HPDE6-E6E7 (cell line): ENCODE results near the gene DPYD.

Source experiments
- DNase-seq: peaks from one replicate; pipeline ENCODE4 v3.0.0; 2011; ENCODE audit warnings: missing footprints; ENCODE audit errors: extremely low spot score

DPYD gene

DNA sequence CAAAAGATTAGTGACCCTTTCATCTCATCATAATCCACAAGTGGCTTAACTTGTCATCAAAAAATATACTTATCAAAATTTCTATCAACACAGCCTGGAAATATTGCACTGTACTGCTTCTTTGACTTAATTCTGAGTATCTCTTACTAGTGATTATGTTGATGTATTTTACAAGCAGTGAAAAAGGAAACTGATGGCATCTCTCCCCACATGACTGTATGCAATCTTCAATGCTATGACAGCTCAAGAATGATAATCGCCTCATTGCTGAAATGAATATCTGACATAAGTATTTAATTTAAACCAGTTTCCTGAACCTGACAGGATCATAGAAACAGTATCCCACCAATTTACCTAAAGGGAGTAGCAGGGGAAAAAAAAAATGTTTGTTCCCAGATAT lies 79.5 kb downstream of the DPYD start:
- no peak for DNase-seq

DNA sequence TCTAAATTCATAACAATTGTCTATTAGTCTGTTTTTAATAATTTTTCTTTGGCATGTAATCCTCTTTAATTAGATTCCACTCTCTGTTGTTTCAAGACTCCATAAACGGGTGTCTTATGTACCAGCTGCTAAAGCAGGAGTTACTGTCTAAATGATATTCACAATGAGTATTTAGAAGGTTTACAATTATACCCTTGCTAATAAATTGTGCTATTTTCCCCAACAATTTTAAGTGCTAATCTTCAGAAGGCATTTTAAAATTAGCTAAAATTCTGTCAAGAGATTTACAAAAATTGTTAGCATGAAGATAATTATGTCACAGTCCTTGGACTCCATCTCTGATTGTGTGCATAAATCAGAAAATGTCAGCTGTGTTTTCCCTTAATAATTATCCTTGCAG lies 83.7 kb downstream of the DPYD start:
- DNase-seq = no peak

DNA sequence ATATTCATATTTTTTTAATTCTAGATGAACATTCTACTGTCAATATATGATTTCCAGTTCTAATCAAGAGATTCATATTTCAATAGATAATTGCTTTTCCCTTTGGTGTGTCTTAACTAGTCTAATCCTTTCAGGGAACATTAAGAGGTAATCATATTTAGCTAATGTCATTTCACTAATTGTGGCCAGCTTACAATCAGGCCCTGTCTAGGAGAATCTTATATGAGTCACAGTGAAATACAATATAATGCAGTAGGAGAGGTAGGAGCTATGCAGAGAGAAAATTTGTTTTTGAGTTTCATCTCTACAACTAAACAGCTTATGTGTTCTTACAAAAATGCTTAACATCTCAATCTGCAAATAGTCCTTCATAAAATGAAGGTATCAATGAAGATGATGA lies 85.9 kb downstream of the DPYD start:
- no peak for DNase-seq

DNA sequence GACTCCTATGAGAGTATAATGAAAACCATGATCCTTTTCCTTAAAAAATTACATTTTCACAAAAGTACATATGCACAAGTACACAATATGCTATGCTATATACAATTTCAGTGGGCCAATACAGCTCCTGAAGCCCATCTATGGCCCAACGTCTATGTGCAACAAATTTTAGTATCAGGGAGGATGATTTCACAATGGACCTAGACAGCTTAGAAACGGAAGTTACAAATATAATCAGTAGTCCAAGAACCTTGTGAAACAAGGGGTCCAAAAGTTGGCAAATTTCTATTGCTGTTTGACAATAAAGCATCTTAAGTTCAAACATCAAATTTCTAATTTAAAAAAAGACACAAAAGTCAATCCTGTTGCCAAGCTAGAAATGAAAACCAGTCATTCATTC lies 87.0 kb downstream of the DPYD start:
- DNase-seq = no peak

GRCh38 chr1:97832481-97832880 lies 88.4 kb downstream of the DPYD start:
- DNase-seq = no peak

DNA sequence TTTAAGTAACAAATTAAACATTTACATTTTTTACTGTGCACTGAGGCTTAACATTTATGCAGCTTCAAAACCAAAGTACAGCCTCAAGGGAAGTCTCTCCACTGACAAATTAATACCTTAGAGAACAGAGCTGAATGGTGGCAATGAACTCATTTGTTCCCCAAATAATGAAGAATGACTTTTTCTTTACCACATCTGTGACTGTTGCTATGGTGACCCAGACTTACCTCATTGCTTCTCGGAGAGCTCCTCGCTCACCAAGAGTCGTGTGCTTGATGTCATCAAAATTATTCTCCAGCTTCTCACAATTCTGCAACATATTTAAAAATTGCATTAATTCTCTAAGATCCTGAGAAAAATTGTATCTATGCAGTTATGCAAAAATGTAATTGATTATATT lies 92.9 kb downstream of the DPYD start:
- no peak for DNase-seq

DNA sequence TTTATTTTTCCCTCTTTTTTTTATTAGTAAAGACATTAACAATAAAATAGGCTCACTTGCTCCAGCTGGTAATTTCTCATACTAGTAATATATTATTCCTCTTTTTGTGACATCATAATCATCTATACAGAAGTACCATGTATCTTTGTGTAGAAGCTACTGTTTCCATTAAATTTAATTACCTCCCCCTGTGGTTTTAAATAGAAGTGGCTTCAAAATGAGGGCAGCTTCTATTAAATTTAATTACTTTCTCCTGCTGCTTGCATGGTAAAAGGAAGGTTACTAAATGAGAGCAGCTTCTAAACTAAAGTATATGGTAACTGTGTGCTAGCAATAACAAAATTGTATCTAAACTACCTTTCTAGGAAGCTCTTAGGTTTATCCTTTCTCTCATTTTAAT lies 94.0 kb downstream of the DPYD start:
- DNase-seq = no peak

DNA sequence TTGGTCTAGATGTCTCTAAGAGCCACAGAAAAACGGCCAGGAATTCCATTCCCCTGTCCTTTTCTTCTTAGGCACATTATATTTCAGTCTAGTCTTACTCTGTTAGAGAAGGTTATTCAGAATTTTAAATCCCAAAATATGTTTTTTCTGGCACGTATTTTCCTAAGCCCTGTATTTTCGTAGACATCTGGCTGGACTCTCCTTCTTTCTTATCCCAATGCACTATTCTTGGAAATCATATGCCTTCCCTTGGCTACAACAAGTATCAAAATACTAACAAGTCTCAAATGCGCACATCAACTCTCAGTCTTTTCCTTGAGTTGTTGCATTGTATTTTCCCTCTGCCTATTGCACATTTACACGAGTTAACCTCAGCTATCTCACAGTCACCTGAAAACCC lies 96.2 kb downstream of the DPYD start:
- DNase-seq = no peak

DNA sequence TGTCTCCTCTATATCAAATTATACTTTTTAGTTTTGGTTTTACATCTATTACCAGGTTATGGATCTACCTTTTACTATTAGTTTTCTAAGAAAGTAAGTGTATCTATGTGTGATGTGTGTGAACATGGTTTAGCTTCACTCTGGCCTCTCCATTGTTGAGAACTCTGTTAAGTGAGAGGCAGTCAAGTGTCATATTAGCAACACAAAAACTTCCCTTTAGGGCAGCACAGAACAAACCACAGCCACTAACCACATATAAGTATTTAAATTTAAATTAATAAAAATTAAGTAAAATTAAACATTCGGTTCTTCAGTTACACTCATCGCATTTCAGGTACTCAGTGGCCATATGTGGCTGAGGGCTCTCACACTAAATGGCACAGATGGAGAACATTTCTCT lies 96.6 kb downstream of the DPYD start:
- DNase-seq = no peak

- DNase-seq = no peak
Observed at GRCh38 chr1:97820470-97821188, 100.2 kb downstream of the DPYD start.

GRCh38 chr1:97816927-97817326 lies 103.9 kb downstream of the DPYD start:
- no peak for DNase-seq

DNA sequence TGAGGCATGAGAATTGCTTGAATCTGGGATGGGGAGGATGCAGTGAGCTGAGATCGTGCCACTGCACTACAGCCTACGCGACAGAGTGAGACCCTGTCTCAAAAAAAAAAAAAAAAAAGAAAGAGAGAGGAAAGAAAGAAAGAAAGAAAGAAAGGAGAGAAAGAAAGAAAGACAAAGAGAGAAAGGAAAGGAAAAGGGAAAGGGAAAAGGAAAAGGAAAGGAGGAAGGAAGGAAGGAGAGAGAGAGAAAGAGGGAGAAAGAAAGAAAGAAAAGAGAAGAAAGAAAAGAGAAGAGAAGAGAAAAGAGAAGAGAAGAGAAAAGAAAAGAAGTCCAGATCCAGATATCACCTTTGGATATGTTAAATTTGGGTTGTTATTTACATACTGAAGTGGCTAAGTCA lies 106.0 kb downstream of the DPYD start:
- DNase-seq = no peak

DNA sequence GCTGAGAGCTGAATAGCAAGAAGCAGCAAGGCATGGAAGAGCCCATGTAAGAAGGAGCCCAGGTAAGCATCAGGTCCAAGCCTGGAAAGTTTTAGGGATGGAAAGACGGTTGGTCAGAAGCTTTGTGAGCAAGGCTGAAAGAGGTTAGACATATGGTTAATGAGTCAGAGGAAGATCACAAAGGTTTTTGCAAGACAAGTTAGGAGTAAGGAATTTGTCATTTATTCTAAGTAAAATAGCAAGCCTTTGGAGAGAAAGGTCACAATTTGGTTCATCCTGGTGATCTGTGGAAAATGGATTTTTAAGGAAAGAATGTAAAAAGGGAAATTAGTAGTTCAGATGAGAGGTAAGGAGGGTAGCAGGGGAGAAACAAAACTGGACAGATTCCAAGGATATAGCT lies 106.7 kb downstream of the DPYD start:
- DNase-seq = no peak

- no peak for DNase-seq
Observed at GRCh38 chr1:97812076-97812475, 108.8 kb downstream of the DPYD start.

GRCh38 chr1:97806996-97807520 lies 113.8 kb downstream of the DPYD start:
- DNase-seq = no peak

DNA sequence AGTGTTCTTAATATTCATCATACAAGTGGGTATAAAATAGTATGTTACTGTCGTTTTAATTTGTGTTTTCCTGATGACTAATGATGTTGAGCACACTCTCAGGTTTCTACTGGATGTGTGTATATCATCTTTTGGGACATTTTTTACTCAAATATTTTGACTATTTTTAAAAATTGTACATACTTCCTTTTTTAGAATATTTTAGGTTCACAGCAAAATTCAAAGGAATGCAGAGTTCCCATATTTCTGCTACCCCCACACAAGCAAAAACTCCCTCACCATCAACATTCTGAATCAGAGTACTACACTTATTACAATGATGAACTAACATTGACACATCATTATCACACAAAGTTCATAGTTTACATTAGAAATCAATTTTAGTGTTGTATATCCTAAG lies 114.5 kb downstream of the DPYD start:
- no peak for DNase-seq

DNA sequence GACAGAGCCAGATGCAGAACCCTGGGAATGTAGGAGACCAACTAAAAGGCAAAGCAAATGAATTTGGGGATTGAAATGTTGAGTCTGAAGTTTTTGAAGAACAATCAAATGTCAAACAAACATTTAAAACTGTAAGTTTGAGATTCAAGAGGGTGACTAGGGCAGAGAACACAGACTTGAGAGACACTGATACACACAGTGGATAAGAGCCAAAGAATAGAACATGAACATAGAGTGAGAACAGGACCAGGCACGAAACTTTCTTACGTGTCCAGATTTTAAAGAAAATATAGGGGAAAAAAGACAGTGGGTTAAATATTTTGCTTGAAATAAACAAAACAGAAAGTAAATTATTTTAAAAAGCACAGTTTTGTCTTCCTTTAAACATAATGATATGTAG lies 115.7 kb downstream of the DPYD start:
- DNase-seq = no peak

- DNase-seq = no peak
Observed at GRCh38 chr1:97803026-97803425, 117.8 kb downstream of the DPYD start.

- DNase-seq = no peak
Observed at GRCh38 chr1:97802011-97802410, 118.8 kb downstream of the DPYD start.

DNA sequence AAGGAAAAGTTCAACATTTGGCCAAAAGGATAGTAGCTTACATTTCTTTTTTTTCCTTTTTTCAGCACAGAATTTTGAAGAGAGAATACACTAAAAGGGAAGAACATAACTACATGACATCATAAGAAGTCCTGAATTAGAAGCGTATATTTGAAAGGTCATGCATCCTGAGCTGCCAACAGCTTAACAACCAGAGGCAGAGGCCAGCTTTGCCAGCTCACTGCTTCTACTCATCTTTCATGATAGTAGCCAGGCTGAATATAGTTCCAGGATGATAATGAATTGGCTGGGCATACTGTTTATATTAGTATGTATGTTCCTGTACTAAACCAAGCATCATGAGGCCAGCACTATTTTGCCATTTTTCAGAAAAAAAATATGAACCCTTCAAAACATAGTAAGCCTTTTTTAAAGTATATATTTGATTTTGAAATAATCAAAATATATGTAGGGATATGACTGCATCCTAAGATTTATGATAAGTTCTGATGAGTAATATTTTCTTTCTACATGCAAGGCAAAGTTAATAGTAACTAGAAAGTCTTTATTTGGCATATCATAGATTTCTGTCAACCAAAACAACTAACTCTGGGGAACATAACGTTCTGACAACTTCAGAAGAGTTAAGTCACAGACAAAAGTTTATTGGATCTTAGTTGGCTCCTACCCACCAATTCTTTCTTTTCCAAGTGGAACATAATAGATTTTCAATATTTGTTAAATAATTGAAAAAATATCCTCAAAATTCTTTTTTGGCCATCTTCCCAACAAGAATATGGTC lies 123.2 kb downstream of the DPYD start:
- DNase-seq = no peak

DNA sequence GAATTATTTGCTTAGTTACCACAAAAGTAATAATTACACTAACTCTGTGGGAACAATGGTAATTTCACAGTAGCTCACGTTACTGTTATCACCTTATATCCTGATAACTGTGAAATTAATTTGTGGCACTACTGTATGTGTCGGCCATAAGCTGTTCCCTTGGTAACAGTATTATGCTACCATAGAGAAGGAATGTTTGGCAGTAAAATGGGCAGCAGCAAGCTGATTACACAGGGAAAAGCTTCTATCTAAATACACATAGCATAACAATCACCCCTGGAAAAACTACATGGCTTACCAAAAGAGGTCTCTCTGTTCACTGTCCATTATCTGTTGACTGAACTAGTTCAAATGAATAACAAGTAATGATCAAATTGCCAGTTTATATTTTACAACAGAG lies 124.1 kb downstream of the DPYD start:
- no peak for DNase-seq

- no peak for DNase-seq
Observed at GRCh38 chr1:97792655-97793054, 128.2 kb downstream of the DPYD start.

DNA sequence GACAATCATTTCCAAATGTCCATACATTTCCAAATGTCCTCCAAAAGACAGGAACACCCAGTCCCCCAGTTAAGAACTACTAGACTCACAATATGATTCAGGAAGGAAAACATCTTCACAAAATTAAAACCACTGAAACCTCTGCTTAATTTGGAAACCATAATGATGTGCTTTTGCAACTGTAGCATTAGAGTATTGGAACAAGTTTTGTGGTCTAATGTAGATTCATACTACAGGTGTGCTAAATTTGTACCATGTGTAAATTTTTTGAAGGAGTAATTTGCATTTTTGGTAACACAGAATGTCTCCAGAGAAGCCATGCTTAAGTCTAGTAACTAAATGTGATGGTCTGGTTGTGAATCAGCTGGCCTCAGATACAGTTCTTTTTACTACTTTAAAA lies 129.6 kb downstream of the DPYD start:
- no peak for DNase-seq
